IgD-negative memory B cell (primary cell): ENCODE measurements around the gene STMP1. TPM values are rescaled to one million over a fixed set of nuclear protein-coding genes. Genes with fewer than 3 reads are reported as not detected.

Source experiments
- H3K27ac Mint-ChIP-seq, 3 donors: one replicate each; pipeline ENCODE4 v1.8.0; 2020 to 2022; ENCODE audit warnings: mild to moderate bottlenecking in 3 of 3, mixed read lengths in 3 of 3, moderate library complexity in 1 of 3
- H3K27me3 Mint-ChIP-seq: one replicate; pipeline ENCODE4 v1.8.0; 2021; ENCODE audit warnings: mixed read lengths
- H3K36me3 Mint-ChIP-seq: one replicate; pipeline ENCODE4 v1.8.0; 2020; ENCODE audit warnings: mild to moderate bottlenecking, mixed read lengths
- H3K4me1 Mint-ChIP-seq, 3 donors: one replicate each; pipeline ENCODE4 v1.8.0; 2020 to 2022; ENCODE audit warnings: mixed read lengths in 3 of 3, mild to moderate bottlenecking in 1 of 3
- H3K4me3 Mint-ChIP-seq, 4 donors: one replicate each; pipeline ENCODE4 v1.8.0; 2020 to 2022; ENCODE audit warnings: mild to moderate bottlenecking in 4 of 4, mixed read lengths in 4 of 4, moderate library complexity in 3 of 4
- H3K9me3 Mint-ChIP-seq, 3 donors: one replicate each; pipeline ENCODE4 v1.8.0; 2020 to 2021; ENCODE audit warnings: mixed read lengths in 3 of 3, mild to moderate bottlenecking in 1 of 3
- polyA plus RNA-seq: library from polyadenylated mRNA; unstranded; fragments of 300-500 nt; fragmentation: Illumina TruSeq; gene quantifications from one replicate; pipeline ENCODE4 v1.2.3, GENCODE V29; 2021

Gene STMP1
- polyA plus RNA-seq, 1 donor from 2014 or later, result 43.7 TPM

GRCh38 chr7:135715055-135715522, 52.8 kb downstream of the STMP1 start:
- Mint-ChIP-seq H3K9me3 (no peaks in the 10 kb centered on the region), H3K4me3 (no peak overlapping the region), H3K27ac (no peak overlapping the region), H3K4me1 (peaks cover 0 to under 1% (median 0%) of the 10 kb centered on the region in 3 donors), H3K27me3 (peaks cover 6% of the 10 kb centered on the region), H3K36me3 (no peaks in the 10 kb centered on the region)

DNA sequence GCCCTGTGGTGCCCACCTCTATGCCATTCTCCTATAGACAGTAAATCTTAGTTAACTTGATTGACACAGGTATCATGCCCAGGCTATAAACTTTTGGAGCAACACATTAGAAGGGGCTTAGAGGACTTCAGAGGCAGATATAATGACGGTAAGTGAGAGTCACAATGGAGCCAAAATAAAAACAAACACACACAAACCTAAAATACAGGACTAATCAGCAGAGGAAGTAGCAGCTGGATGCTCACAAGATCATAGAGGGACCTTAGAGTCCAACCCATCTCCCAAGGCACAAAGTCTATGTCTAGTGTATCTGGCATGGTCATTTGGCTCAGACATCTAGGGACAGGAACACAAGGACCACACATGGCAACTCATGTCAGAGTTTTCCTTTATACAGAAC, 53.4 kb downstream of the STMP1 start:
- H3K27ac Mint-ChIP-seq, result no peak overlapping the region
- H3K4me1 Mint-ChIP-seq, result no peaks in the 10 kb centered on the region
- H3K36me3 Mint-ChIP-seq, result no peaks in the 10 kb centered on the region
- H3K27me3 Mint-ChIP-seq, result peaks cover 6% of the 10 kb centered on the region
- no peak overlapping the region for H3K4me3 Mint-ChIP-seq
- no peaks in the 10 kb centered on the region for H3K9me3 Mint-ChIP-seq

DNA sequence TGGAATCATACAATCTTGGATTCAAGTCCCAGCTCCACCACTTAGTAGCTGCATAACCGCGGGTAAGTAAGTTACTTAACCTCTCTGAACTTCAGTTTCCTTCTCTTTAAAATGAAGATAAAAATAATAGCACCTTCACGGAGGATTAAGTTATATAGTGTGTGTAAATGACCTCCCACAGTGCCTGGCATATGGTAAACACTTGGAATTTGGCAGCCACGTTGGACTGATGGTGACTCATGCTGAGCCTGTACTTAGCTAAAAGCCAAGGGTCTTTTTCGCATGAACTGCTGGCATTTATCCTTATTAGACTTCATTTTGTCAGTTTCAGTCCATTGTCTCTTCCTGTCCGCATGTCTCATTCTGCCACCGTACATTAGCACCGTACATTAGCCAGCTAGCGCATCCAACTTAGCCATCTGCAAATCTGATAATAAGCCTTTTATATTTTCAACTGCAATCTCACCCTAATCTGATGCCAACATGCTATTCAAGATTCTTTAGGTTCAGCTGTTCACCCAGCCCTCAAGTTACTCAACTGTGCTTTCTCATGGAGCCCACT, 54.4 kb downstream of the STMP1 start:
- no peaks in the 10 kb centered on the region for H3K36me3 Mint-ChIP-seq
- H3K4me1 Mint-ChIP-seq, result no peaks in the 10 kb centered on the region
- peaks cover 13% of the 10 kb centered on the region for H3K27me3 Mint-ChIP-seq
- H3K4me3 Mint-ChIP-seq, result no peak overlapping the region
- no peaks in the 10 kb centered on the region for H3K9me3 Mint-ChIP-seq
- no peak overlapping the region for H3K27ac Mint-ChIP-seq

DNA sequence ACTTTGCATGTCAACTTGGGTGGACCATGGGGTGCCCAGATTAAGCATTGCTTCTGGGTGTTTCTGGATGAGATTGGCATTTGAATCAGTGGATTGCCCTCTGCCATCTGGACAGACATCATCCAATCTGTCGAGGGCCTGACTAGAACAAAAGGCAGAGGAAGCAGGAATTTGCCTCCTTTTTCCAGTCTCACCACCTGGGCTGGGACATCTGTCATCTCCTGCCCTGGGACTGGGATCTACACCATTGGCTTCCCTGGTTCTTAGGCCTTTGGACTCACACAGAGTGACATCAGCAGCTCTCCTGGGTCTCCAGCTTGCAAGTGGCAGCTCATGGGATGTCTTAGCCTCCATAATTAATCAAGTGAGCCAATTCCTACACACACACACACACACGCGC, 55.4 kb downstream of the STMP1 start:
- Mint-ChIP-seq H3K4me1 (no peaks in the 10 kb centered on the region), H3K9me3 (no peaks in the 10 kb centered on the region), H3K4me3 (no peak overlapping the region), H3K36me3 (peaks cover 2% of the 10 kb centered on the region), H3K27ac (no peak overlapping the region), H3K27me3 (peaks cover 17% of the 10 kb centered on the region)

DNA sequence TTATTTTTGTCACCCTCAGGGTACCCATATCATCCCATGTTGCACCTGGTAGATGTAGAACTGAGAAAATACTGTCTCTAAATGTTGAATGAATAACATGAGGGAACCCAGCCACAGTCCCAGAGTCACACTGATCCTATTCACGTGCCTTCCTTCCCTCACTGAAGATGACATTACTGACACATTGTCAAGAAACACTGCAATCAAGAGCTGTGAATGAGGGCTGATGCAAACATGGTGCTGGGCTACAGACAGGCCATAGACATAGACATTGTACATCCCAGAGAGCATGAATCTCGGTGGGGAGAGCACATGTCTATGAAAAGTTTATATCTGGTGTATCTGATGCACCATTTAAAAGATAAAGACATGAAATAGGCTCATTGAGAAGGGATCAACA, 55.9 kb downstream of the STMP1 start:
- no peak overlapping the region for H3K4me3 Mint-ChIP-seq

DNA sequence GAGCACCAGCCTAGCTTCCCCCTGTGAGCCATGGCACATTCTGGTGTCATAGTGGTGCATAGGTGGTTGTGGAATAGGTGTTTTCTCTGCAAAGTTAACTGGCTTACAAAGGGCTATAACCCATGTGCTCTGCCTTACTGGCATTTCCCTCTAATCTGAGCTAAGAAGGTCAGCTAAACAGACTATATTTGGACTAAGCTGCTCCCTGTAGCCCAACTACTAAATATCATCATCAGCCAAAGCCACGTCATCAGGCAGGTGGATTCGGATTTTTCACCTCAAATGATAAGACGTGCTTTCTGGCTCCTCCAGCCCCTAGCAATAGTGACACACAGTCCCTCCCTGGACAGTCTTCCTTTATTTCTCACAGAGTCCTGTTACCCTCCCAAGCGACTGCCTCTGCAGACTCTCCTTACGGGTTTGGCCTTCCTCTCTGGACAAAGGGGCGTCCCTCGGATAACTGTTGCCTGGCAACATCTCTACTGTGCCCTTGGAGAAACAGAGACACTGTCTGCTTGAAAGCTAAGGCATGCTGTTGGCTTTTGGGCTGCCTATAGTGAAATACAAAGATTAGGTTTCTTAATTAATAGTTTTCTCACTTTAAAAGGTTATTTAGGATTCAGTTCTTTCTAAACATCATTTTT, 56.6 kb downstream of the STMP1 start:
- Mint-ChIP-seq H3K9me3 (no peaks in the 10 kb centered on the region), H3K4me1 (no peaks in the 10 kb centered on the region), H3K27ac (no peak overlapping the region), H3K36me3 (peaks cover 2% of the 10 kb centered on the region), H3K27me3 (peaks cover 17% of the 10 kb centered on the region), H3K4me3 (no peak overlapping the region)

More for the DNA sequence above, 55.9 kb downstream of the STMP1 start:
- H3K27me3 Mint-ChIP-seq, result peaks cover 17% of the 10 kb centered on the region
- H3K36me3 Mint-ChIP-seq, result peaks cover 2% of the 10 kb centered on the region
- no peaks in the 10 kb centered on the region for H3K9me3 Mint-ChIP-seq
- H3K4me1 Mint-ChIP-seq, result no peaks in the 10 kb centered on the region
- H3K27ac Mint-ChIP-seq, result no peak overlapping the region

DNA sequence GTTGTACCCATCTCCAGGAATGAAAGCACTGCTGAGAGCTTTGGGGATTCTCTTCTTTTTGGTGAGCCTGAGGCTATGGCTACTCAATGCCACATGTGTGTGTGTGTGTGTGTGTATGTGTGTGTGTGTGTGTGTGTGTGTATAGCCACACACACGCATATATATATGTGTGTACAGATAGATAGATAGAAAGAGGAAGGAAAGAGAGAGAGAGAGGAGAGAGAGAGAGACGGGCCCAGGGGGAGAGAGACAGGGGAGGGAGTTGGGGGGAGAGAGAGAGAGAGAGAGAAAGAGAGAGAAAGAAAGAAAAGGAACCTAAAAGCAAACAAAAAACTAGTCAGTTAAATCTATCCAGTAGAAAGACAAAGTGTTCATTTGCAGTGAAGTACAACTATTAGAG, 57.4 kb downstream of the STMP1 start:
- Mint-ChIP-seq H3K4me3 (no peak overlapping the region), H3K36me3 (peaks cover 2% of the 10 kb centered on the region), H3K9me3 (no peaks in the 10 kb centered on the region), H3K27ac (no peak overlapping the region), H3K4me1 (no peaks in the 10 kb centered on the region), H3K27me3 (peaks cover 13% of the 10 kb centered on the region)

DNA sequence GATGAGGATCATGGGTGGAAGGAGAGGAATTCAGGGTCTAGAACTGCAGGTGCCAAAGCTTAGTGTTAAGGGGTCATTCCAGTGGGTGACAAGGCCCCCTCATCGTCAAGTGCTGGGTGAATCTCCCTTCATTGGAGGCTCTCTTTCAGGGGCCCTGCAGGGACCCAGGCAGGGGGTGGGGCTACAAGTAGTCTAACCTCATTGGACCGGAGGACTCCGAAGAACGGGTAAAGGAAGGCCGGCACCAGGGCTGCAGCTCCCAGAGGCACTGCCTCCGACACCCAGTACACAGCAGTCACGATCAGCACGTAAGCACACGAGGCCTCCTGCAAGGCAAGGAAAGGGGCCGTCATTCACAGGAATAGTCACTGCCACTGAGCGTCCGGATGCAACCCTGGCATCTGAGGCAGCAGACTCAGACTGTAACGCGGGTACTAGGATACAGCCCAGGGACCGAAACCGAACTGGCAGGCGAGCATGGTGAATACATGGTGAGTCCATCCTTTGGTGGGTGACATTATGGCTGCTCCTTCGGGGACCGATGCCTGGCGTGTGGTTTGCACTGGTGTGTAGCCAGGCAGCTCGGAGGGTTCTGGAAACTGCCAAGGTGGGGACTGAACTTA, 59.0 kb downstream of the STMP1 start:
- H3K4me1 Mint-ChIP-seq, result no peaks in the 10 kb centered on the region
- H3K27ac Mint-ChIP-seq, result no peak overlapping the region
- H3K36me3 Mint-ChIP-seq, result peaks cover 2% of the 10 kb centered on the region
- H3K27me3 Mint-ChIP-seq, result peaks cover 17% of the 10 kb centered on the region
- H3K4me3 Mint-ChIP-seq, result no peak overlapping the region
- no peaks in the 10 kb centered on the region for H3K9me3 Mint-ChIP-seq

- H3K4me3 Mint-ChIP-seq, result no peak overlapping the region
- peaks cover 2% of the 10 kb centered on the region for H3K36me3 Mint-ChIP-seq
- no peaks in the 10 kb centered on the region for H3K9me3 Mint-ChIP-seq
- H3K27me3 Mint-ChIP-seq, result peaks cover 20% of the 10 kb centered on the region
- no peaks in the 10 kb centered on the region for H3K4me1 Mint-ChIP-seq
- no peak overlapping the region for H3K27ac Mint-ChIP-seq
Observed at GRCh38 chr7:135723411-135723810, 61.1 kb downstream of the STMP1 start.

Other genes with a start within 250 kb of the STMP1 start
- gene CNOT4, start 152.4 kb upstream of the STMP1 start, polyA plus RNA-seq, result 17.7 TPM
- 18.0 TPM for gene NUP205, start 104.6 kb upstream of the STMP1 start, polyA plus RNA-seq
- 0.15 TPM for gene SLC13A4, start 65.7 kb downstream of the STMP1 start, polyA plus RNA-seq
- gene FAM180A, start 86.3 kb downstream of the STMP1 start, polyA plus RNA-seq, result not detected